ENCODE results near the gene PCBP2. TPM values are rescaled to one million over a fixed set of nuclear protein-coding genes. Genes with fewer than 3 reads are reported as not detected.

PCBP2 gene
- total RNA-seq, 1 donor, result 233 TPM

DNA sequence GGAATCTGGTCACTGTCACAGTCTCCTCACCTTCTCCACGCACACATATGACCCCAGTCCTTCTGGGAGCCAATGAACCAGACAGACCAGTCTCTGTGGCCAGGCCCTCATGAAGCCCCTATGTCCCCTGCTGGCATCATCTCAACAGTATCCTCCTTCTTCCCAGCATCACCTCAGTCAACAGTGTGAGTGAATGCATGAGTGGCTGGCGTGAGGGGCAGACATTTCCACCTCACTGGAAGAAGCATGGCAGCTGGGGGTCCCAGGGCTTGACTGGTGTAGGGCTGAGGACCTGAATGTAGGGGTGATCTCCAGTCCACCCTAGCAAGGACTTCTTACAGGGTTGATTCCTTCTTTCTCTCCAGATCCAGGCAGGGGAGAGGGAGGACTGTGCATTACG lies 45.6 kb downstream of the PCBP2 start:
- H3K4me3 ChIP-seq (ENCODE audit: low read depth, low read length), result peak overlapping the region; percentile 28
- TF ChIP-seq, protein P1, sequence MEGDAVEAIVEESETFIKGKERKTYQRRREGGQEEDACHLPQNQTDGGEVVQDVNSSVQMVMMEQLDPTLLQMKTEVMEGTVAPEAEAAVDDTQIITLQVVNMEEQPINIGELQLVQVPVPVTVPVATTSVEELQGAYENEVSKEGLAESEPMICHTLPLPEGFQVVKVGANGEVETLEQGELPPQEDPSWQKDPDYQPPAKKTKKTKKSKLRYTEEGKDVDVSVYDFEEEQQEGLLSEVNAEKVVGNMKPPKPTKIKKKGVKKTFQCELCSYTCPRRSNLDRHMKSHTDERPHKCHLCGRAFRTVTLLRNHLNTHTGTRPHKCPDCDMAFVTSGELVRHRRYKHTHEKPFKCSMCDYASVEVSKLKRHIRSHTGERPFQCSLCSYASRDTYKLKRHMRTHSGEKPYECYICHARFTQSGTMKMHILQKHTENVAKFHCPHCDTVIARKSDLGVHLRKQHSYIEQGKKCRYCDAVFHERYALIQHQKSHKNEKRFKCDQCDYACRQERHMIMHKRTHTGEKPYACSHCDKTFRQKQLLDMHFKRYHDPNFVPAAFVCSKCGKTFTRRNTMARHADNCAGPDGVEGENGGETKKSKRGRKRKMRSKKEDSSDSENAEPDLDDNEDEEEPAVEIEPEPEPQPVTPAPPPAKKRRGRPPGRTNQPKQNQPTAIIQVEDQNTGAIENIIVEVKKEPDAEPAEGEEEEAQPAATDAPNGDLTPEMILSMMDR (IDR thresholded peaks at IDR 0.05; ENCODE audit: insufficient read depth, low read length), result no peak
- DNase-seq (ENCODE audit: low read depth), result no peak

DNA sequence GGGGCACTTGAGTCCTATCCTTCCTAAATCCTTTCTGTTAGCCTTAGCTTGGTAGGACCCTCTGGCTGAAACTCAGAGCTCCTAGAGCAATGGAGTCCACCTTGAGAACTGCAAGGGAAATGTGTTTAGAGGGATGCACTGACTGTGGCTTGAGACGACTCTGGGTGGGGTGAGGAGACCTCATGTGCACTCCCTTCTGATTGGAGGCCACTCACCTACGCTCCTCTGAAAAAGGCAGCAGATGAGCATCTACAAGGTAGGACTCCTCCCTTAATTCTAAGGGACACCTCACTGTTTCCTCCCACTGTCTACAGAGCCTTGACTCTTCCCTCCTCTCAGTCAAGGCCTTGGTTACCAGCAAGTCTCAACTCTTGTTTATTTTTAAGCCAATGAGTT lies 46.3 kb downstream of the PCBP2 start:
- TF ChIP-seq, protein P1 (IDR thresholded peaks at IDR 0.05; ENCODE audit: insufficient read depth, low read length), result no peak
- no peak for DNase-seq (ENCODE audit: low read depth)
- H3K4me3 ChIP-seq (ENCODE audit: low read depth, low read length), result peak overlapping the region; percentile 91

DNA sequence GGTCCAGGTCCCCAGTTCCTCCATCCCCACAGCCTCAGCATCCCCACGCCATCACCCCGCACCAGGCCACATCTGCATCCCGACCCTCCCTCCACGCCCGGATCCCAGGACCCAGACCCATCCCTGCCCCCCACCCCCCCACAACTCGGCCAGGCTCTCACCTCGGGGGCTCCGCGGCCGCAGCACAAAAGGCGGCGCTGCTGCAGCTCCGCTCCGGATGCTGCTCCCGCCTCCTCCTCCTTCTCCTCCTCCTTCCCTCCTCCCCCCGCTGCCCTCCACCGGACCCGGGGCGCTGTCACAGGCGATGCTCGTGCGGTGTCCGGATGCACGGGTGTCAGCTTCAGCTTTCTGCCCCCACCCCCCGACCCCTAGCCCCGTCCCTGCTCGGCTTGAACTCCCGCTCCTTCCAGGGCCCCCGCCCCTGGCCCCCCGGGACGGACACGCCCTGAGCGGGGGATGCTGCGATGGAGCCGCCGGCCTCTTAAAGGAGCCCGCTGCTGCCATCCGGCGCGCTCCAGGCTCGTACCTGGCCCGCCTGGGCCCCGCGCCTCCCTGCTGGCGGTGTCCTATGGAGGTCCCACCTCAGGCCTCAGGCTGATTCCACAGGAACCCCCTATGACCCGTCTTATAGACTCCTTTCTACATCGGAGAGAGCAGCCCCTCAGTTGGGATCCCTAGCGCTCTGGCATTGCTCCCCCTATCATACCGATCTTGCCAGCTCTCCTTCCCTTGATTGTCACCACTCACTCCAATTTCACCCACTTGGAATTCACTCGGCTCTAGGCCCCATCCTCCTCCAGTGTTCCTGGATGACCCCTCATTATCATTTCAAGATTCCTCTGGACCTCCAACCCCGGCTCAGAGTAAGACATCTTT lies 47.6 kb downstream of the PCBP2 start, which contains the start of gene MAP3K12:
MAP3K12 (minus strand) TSS at position 193 of the 876 bp plus-strand sequence. CDS start 12,067 bp downstream, outside the sequence.
- H3K4me3 ChIP-seq (ENCODE audit: low read depth, low read length), result peak within 1 kb of the TSS; percentile 91
- peak; percentile 54 for DNase-seq (ENCODE audit: low read depth)
- TF ChIP-seq, protein P1 (IDR thresholded peaks at IDR 0.05; ENCODE audit: insufficient read depth, low read length), result no peak

DNA sequence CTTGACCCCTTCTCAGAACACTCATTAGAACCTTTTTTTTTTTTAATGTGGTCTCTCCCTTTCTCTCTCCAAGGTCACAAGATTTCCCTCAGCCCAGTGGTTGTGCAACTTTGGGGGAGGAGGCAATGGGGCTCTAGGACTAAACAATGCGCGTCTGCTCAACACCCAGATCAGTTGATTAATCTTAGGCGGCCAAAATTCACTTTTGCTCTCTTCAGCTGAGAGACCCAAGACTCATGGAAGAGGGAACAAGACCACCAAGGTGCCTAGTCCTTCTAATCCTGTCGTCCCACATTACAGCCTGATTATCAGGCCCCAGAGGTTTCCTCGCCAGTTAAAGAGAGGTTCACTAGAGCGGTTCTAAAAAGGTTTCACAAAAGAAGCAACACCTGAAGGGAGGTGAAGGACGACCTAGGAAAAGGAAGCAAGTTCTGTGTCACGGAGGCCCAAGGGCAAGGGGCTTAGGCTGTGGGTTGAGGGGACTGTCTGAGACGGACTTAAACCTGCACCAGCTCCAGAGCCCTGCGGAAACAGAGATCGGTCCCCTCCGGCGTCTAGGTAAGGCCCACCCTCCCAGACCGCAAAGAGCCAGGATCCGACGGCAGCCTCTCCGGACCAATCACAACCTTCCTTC lies 48.4 kb downstream of the PCBP2 start:
- DNase-seq (ENCODE audit: low read depth), result peak; percentile 91
- TF ChIP-seq, protein P1 (IDR thresholded peaks at IDR 0.05; ENCODE audit: insufficient read depth, low read length), result no peak
- peak overlapping the region; percentile 91 for H3K4me3 ChIP-seq (ENCODE audit: low read depth, low read length)

DNA sequence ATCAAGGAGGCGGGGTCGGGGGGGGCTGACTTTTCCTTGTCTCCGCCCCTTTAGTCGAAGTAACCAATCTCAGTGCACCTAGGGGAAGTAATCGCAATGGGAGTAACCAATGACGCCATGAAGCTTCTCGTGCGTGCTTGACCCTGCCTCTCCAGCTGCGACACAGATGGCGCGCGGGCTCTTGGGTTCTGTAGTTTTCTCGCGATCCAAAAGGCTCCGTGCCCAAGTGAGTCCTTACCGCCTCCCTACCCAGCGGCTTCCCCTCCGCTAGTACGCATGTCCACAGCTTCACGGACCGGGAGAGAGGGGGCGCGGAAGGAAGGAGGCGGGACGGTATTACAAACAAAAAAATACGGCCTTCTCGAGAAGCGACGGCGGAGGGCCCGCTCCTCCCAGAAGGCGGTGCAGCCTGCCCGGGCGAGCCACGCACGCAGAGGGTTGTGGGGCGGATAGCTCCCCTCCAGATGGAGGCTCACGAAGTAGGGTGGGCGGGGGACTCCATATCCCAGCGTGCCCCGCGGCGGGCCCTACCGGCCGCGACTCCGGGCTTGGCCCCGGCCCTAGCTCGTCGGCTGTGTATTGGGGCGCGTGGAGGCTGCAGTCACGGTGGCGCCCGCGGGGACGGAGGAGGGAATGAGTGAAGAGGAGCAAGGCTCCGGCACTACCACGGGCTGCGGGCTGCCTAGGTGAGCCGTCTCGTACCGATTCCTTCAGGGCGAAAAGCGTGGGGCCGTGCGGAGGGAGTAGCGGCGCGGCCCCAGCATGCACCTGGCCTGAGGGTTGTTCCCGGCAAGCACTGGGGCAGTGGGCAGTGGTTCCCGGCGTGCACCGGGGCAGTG lies 49.1 kb downstream of the PCBP2 start, which contains the start of gene TARBP2:
TARBP2 (plus strand) TSS at position 508 of the 839 bp plus-strand sequence; CDS start at position 634, 126 bp downstream.
- TF ChIP-seq, protein P1 (IDR thresholded peaks at IDR 0.05; ENCODE audit: insufficient read depth, low read length), result no peak
- peak within 1 kb of the TSS; percentile 91 for H3K4me3 ChIP-seq (ENCODE audit: low read depth, low read length)
- DNase-seq (ENCODE audit: low read depth), result peak; percentile 100

DNA sequence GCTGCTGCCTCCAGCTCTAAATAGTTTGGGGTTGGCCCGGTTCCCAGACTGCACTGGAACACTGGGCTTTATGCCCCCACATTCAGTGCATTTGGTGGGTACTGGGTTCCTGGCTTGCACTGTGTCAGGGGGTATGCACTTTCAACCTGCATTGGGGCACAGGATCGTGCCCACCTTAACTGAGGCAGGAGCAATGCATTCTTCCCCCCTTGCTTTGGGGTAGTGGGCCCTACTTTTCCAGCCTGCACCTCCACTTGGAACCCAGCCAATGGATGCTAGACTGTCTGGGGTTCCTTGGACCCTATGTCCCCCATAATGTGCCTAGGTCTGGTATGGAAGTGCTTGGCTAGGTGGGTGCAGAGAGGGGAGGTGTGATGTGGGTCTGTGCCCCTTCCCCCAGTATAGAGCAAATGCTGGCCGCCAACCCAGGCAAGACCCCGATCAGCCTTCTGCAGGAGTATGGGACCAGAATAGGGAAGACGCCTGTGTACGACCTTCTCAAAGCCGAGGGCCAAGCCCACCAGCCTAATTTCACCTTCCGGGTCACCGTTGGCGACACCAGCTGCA lies 49.8 kb downstream of the PCBP2 start:
- H3K4me3 ChIP-seq (ENCODE audit: low read depth, low read length), result peak overlapping the region; percentile 80
- DNase-seq (ENCODE audit: low read depth), result no peak
- TF ChIP-seq, protein P1 (IDR thresholded peaks at IDR 0.05; ENCODE audit: insufficient read depth, low read length), result no peak
